Measurements from ENCODE around the gene COL6A3.
A peak's percentile ranks its signal among the peaks of the same experiment; 100 is the strongest.
"Not testable (repeated sequence)": the region's sequence is repeated elsewhere in the genome, so short reads cannot be mapped to it uniquely, and the experiment has no call there.

Gene COL6A3

DNA sequence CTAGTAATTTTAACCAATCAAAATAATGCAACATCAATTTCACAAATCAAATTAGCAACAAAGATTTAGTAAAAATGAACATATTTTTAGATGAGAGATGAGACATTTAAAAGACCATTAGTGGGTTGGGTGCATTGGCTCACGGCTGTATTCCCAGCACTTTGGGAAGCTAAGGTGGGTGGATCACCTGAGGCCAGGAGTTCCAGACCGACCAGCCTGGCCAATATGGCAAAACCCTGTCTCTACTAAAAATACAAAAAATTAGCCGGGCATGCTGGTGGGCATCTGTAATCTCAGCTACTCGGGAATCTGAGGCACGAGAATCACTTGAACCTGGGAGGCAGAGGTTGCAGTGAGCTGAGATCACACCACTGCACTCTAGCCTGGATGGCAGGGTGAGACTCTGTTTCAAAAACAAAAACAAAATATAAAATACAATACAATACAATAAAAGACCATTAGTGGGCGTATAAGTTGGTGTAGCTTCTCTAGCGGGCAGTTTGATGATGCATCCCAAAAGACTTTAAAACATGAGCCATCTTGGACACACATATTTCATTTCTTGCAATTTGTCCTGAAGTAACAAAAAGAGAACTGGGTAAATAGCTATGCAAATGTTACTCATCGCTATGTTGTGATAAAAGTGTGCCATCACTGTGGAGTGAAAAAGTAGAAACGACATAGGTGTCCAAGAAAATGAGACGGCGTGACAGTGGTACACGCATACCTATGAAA lies 101.8 kb downstream of the COL6A3 start:
- H3K4me3 ChIP-seq (ENCODE audit: low read length in 2 of 2), result no peak overlapping the region
- H3K9me3 ChIP-seq (ENCODE audit: control insufficient read depth in 2 of 2, low read length in 2 of 2), result no peaks in the 10 kb centered on the region
- H3K36me3 ChIP-seq (ENCODE audit: control insufficient read depth in 2 of 2, insufficient read depth in 2 of 2, low read length in 2 of 2), result no peaks in the 10 kb centered on the region
- no peak overlapping the region for H3K27ac ChIP-seq (ENCODE audit: low read depth in 2 of 2, low read length in 2 of 2)
- H3K4me1 ChIP-seq (ENCODE audit: control insufficient read depth in 2 of 2, insufficient read depth in 2 of 2, low read length in 2 of 2), result peaks cover 0 to 2% of the 10 kb centered on the region in 2 donors
- H3K27me3 ChIP-seq (ENCODE audit: control insufficient read depth in 2 of 2, insufficient read depth in 2 of 2, low read length in 2 of 2), result no peaks in the 10 kb centered on the region
- H3K9ac ChIP-seq (ENCODE audit: low read depth in 1 of 2, low read length in 2 of 2), result no peak overlapping the region

DNA sequence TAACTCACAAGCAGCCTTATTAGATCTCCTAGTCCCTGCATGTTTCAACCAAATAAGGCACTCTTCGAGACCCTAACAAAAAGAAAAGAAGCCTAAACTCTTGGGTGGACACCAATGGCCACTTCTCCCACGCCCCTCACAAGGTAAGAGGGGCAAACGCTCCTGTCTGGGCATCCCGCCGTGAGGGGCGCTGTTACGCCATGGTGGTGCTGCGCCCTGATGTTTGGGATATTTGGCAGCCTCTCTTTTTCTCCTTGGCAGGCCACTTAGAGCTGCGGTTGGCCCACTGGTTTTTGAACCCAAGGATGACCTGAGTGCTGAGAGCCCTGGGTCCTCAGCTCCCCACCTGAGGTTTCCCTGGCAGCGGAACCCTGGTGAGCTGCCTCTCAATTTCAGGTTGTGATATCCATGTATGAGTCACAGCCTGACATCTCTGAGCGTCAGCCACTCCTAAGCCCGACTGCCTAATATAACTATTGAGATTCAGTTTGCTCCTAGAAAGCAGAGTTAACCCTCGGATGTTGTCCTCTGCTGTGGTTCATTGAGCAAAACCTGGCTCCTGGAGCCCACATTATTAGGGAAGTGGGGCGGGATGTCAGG lies 103.3 kb downstream of the COL6A3 start:
- Histone ChIP-seq H3K4me3 (ENCODE audit: low read length in 2 of 2) (no peak overlapping the region), H3K9ac (ENCODE audit: low read depth in 1 of 2, low read length in 2 of 2) (peak overlapping the region in 1 of 2 donors; percentile 4), H3K4me1 (ENCODE audit: control insufficient read depth in 2 of 2, insufficient read depth in 2 of 2, low read length in 2 of 2) (peaks cover 0 to 2% of the 10 kb centered on the region in 2 donors)

DNA sequence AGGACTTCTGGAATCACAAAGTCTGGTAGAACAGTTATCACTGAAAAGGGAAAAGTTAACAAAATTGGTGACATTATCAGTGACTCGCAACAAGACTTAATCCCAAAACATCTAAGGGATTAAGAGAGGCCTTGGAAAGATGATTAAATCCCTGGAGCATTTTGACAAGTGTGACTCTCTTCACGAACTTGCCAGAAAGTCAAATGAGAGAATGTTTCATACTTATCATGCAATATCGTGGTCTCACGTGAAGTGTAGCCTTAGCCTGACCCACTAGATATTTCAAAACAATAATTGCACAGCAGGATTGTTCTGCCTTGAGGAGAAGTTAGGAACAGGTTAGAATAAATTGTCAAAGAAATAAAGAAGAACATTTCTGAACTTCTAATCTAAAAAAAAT lies 104.5 kb downstream of the COL6A3 start:
- H3K27me3 ChIP-seq (ENCODE audit: control insufficient read depth in 2 of 2, insufficient read depth in 2 of 2, low read length in 2 of 2), result no peaks in the 10 kb centered on the region
- H3K27ac ChIP-seq (ENCODE audit: low read depth in 2 of 2, low read length in 2 of 2), result peak overlapping the region in 1 of 2 donors; percentile 48
- H3K36me3 ChIP-seq (ENCODE audit: control insufficient read depth in 2 of 2, insufficient read depth in 2 of 2, low read length in 2 of 2), result no peaks in the 10 kb centered on the region
- no peaks in the 10 kb centered on the region for H3K9me3 ChIP-seq (ENCODE audit: control insufficient read depth in 2 of 2, low read length in 2 of 2)
- H3K4me3 ChIP-seq (ENCODE audit: low read length in 2 of 2), result no peak overlapping the region
- H3K9ac ChIP-seq (ENCODE audit: low read depth in 1 of 2, low read length in 2 of 2), result no peak overlapping the region
- no peaks in the 10 kb centered on the region for H3K4me1 ChIP-seq (ENCODE audit: control insufficient read depth in 2 of 2, insufficient read depth in 2 of 2, low read length in 2 of 2)

More for the DNA sequence above, 103.3 kb downstream of the COL6A3 start:
- H3K27ac ChIP-seq (ENCODE audit: low read depth in 2 of 2, low read length in 2 of 2), result peak overlapping the region; percentile 56 to 67
- H3K27me3 ChIP-seq (ENCODE audit: control insufficient read depth in 2 of 2, insufficient read depth in 2 of 2, low read length in 2 of 2), result no peaks in the 10 kb centered on the region
- H3K9me3 ChIP-seq (ENCODE audit: control insufficient read depth in 2 of 2, low read length in 2 of 2), result no peaks in the 10 kb centered on the region
- no peaks in the 10 kb centered on the region for H3K36me3 ChIP-seq (ENCODE audit: control insufficient read depth in 2 of 2, insufficient read depth in 2 of 2, low read length in 2 of 2)

DNA sequence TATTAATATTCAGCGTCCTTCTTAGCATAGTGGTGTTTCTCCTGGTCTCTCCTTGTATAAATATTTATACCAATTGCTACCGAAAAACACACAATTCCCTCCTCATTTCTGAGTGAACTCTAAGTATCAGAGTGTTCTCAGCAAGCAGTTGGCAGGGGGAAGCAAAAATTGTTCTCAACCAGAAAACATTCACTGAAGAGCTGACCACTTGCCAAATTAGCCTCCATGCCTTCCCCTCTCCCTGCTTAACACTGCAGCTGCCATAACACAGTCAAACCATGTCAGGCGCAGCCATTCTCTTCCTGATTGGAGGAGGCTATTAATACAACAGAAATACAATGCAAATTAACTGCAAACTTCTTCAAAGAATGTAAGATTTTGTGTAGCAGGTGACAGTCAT lies 105.0 kb downstream of the COL6A3 start:
- no peaks in the 10 kb centered on the region for H3K36me3 ChIP-seq (ENCODE audit: control insufficient read depth in 2 of 2, insufficient read depth in 2 of 2, low read length in 2 of 2)
- no peak overlapping the region for H3K4me3 ChIP-seq (ENCODE audit: low read length in 2 of 2)
- no peak overlapping the region for H3K9ac ChIP-seq (ENCODE audit: low read depth in 1 of 2, low read length in 2 of 2)
- no peaks in the 10 kb centered on the region for H3K9me3 ChIP-seq (ENCODE audit: control insufficient read depth in 2 of 2, low read length in 2 of 2)
- H3K4me1 ChIP-seq (ENCODE audit: control insufficient read depth in 2 of 2, insufficient read depth in 2 of 2, low read length in 2 of 2), result no peaks in the 10 kb centered on the region
- H3K27ac ChIP-seq (ENCODE audit: low read depth in 2 of 2, low read length in 2 of 2), result peak overlapping the region in 1 of 2 donors; percentile 57
- H3K27me3 ChIP-seq (ENCODE audit: control insufficient read depth in 2 of 2, insufficient read depth in 2 of 2, low read length in 2 of 2), result no peaks in the 10 kb centered on the region

DNA sequence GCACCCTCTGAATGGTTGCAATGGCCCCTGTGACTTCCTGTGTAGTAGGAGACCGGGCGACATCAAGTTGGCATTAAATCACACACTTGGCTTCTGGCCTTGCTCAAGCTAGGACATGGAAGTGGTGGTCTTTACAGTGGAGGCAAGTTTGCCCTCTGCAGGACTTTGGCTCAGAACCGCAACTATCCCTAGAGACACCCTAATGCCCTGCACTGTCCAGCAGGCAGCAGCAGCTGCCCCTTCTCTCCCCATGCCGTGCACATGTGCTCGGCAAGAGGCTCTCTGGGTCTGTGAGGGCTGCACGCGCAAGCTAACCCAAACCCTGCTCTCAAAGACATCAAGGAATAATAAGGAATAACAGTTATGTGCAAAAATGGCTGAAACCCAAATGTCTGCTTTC lies 106.5 kb downstream of the COL6A3 start:
- Histone ChIP-seq H3K27me3 (ENCODE audit: control insufficient read depth in 2 of 2, insufficient read depth in 2 of 2, low read length in 2 of 2) (no peaks in the 10 kb centered on the region), H3K27ac (ENCODE audit: low read depth in 2 of 2, low read length in 2 of 2) (no peak overlapping the region), H3K4me1 (ENCODE audit: control insufficient read depth in 2 of 2, insufficient read depth in 2 of 2, low read length in 2 of 2) (no peaks in the 10 kb centered on the region), H3K36me3 (ENCODE audit: control insufficient read depth in 2 of 2, insufficient read depth in 2 of 2, low read length in 2 of 2) (no peaks in the 10 kb centered on the region), H3K9ac (ENCODE audit: low read depth in 1 of 2, low read length in 2 of 2) (no peak overlapping the region), H3K4me3 (ENCODE audit: low read length in 2 of 2) (no peak overlapping the region), H3K9me3 (ENCODE audit: control insufficient read depth in 2 of 2, low read length in 2 of 2) (no peaks in the 10 kb centered on the region)

DNA sequence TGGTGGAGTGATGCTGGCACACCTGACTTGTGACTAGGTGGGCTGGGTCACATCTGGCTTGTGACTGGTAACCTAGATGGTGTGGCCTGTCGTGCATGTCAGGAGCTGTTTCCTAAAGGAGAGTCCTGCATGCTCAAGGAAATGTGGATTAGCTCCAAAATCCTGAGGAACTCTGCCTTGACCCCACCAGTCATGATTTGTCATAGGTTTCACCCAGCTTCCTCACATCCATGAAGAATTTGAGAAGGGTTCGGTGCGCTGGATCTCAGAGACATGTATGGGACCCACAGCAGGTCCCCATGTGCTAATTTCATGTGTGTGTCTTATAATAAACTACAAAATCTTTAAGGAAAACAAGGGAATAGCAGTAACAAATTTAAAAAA lies 107.2 kb downstream of the COL6A3 start:
- H3K27me3 ChIP-seq (ENCODE audit: control insufficient read depth in 2 of 2, insufficient read depth in 2 of 2, low read length in 2 of 2), result no peaks in the 10 kb centered on the region
- H3K9ac ChIP-seq (ENCODE audit: low read depth in 1 of 2, low read length in 2 of 2), result no peak overlapping the region
- H3K9me3 ChIP-seq (ENCODE audit: control insufficient read depth in 2 of 2, low read length in 2 of 2), result no peaks in the 10 kb centered on the region
- no peaks in the 10 kb centered on the region for H3K36me3 ChIP-seq (ENCODE audit: control insufficient read depth in 2 of 2, insufficient read depth in 2 of 2, low read length in 2 of 2)
- no peak overlapping the region for H3K4me3 ChIP-seq (ENCODE audit: low read length in 2 of 2)
- H3K4me1 ChIP-seq (ENCODE audit: control insufficient read depth in 2 of 2, insufficient read depth in 2 of 2, low read length in 2 of 2), result no peaks in the 10 kb centered on the region
- no peak overlapping the region for H3K27ac ChIP-seq (ENCODE audit: low read depth in 2 of 2, low read length in 2 of 2)

DNA sequence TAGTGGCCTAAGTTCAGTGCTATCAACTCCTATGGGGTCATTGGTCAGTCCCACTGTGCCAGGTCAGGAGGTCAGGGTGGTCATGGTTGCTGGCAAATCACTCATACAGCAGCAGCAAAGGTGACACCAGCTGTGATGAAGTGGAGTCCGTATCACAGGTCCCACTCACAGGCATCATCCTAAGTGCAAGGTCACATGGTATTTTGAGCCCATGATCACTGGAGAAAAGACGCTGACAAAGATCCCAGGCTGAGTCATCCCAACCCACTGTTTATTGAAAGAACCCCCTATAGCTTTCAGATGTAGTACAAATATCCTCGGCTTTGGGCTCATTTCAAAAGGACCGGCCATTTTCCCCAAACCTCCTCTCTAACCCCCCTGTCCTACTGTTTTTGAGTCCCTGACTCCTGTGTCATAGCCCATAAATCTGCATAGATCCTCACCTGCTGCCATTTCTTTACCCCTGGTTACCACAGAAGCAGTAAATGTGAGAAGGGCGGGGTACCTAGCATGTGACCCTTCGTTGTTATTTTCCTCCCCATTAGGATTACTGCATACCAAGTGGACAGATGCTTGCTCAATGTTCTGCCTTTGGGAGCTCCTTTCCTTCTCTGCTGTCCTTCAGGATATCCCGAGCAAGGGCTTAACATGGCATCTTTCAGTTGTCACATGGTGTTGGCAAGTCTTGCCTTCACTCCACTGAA lies 107.7 kb downstream of the COL6A3 start:
- Histone ChIP-seq H3K4me1 (ENCODE audit: control insufficient read depth in 2 of 2, insufficient read depth in 2 of 2, low read length in 2 of 2) (no peaks in the 10 kb centered on the region), H3K9ac (ENCODE audit: low read depth in 1 of 2, low read length in 2 of 2) (no peak overlapping the region), H3K36me3 (ENCODE audit: control insufficient read depth in 2 of 2, insufficient read depth in 2 of 2, low read length in 2 of 2) (no peaks in the 10 kb centered on the region), H3K4me3 (ENCODE audit: low read length in 2 of 2) (no peak overlapping the region), H3K9me3 (ENCODE audit: control insufficient read depth in 2 of 2, low read length in 2 of 2) (no peaks in the 10 kb centered on the region), H3K27me3 (ENCODE audit: control insufficient read depth in 2 of 2, insufficient read depth in 2 of 2, low read length in 2 of 2) (no peaks in the 10 kb centered on the region), H3K27ac (ENCODE audit: low read depth in 2 of 2, low read length in 2 of 2) (no peak overlapping the region)

DNA sequence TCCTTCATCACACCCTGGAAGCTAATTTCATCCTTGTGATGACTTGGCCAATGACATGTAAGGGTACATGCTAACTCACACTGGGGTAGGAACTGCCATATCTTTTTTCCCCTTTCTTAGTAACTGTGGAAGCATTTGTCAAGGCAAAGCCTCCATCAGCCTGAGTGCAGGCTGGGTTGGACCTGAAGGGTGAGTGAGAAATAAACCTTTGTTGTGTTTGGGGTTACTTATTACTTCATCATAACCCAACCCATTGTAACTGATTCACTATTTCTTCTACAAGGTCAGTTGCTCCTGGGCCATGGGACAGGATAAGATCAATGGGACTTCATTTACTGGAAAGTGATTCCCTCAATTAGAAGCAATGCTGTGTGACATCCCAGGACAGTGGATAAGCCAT lies 108.4 kb downstream of the COL6A3 start:
- Histone ChIP-seq H3K27me3 (ENCODE audit: control insufficient read depth in 2 of 2, insufficient read depth in 2 of 2, low read length in 2 of 2) (no peaks in the 10 kb centered on the region), H3K4me3 (ENCODE audit: low read length in 2 of 2) (no peak overlapping the region), H3K9ac (ENCODE audit: low read depth in 1 of 2, low read length in 2 of 2) (no peak overlapping the region), H3K27ac (ENCODE audit: low read depth in 2 of 2, low read length in 2 of 2) (no peak overlapping the region), H3K9me3 (ENCODE audit: control insufficient read depth in 2 of 2, low read length in 2 of 2) (no peaks in the 10 kb centered on the region), H3K36me3 (ENCODE audit: control insufficient read depth in 2 of 2, insufficient read depth in 2 of 2, low read length in 2 of 2) (no peaks in the 10 kb centered on the region), H3K4me1 (ENCODE audit: control insufficient read depth in 2 of 2, insufficient read depth in 2 of 2, low read length in 2 of 2) (no peaks in the 10 kb centered on the region)

DNA sequence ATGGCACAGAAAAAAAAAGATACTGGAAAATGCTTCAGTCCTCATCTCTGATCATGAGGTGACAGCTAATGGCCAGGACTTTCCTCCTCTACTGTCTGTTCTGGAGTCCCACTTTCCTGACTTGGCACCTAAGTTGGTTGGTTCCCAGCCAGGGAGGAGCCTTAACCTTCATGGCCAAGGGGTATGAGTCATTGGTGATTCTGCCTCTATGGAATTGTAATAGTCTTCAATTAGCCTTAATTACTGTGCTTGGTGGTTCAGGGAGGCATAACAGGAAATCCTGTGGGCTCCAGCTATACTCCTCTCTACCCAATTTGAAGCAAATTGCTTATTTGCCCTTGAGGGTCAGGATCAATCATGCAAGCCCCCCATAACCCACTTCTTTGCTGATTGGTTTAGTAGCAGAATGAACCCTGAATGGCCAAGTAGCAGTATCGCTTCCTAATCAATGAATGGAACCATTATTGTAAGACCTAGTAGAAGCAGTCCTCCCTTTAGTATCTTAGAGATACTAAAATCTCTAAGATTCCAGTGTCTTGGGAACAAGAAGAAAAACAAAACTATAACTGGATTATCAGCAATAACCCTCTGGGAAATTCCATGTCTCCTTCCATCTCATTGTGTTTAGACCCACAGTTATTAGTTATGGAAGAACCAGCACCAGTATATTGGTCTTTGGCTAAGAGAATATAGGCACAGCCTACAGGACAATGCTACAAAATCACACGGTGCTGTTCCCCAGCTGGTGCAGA lies 109.0 kb downstream of the COL6A3 start:
- H3K36me3 ChIP-seq (ENCODE audit: control insufficient read depth in 2 of 2, insufficient read depth in 2 of 2, low read length in 2 of 2), result no peaks in the 10 kb centered on the region
- no peaks in the 10 kb centered on the region for H3K27me3 ChIP-seq (ENCODE audit: control insufficient read depth in 2 of 2, insufficient read depth in 2 of 2, low read length in 2 of 2)
- H3K9ac ChIP-seq (ENCODE audit: low read depth in 1 of 2, low read length in 2 of 2), result no peak overlapping the region
- no peaks in the 10 kb centered on the region for H3K4me1 ChIP-seq (ENCODE audit: control insufficient read depth in 2 of 2, insufficient read depth in 2 of 2, low read length in 2 of 2)
- H3K9me3 ChIP-seq (ENCODE audit: control insufficient read depth in 2 of 2, low read length in 2 of 2), result no peaks in the 10 kb centered on the region
- no peak overlapping the region for H3K4me3 ChIP-seq (ENCODE audit: low read length in 2 of 2)
- no peak overlapping the region for H3K27ac ChIP-seq (ENCODE audit: low read depth in 2 of 2, low read length in 2 of 2)

DNA sequence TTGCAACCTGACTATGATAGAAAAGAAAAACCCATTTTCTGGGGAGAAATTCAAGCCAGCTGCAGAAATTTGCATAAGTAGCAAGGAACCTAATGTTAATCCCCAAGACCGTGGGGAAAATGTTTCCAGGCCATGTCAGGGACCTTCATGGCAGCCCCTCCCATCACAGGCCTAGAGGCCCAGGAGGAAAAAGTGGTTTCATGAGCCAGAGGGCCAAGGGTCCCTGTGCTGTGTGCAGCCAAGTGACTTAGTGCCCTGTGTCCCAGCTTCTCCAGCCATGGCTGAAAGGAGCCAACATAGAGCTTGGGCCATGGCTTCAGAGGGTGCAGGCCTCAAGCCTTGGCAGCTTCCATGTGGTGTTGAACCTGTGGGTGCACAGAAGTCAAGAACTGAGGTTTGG lies 110.7 kb downstream of the COL6A3 start:
- not testable (repeated sequence) for H3K4me3 ChIP-seq (ENCODE audit: low read length in 2 of 2); H3K27me3 ChIP-seq (ENCODE audit: control insufficient read depth in 2 of 2, insufficient read depth in 2 of 2, low read length in 2 of 2); H3K4me1 ChIP-seq (ENCODE audit: control insufficient read depth in 2 of 2, insufficient read depth in 2 of 2, low read length in 2 of 2); H3K9me3 ChIP-seq (ENCODE audit: control insufficient read depth in 2 of 2, low read length in 2 of 2); H3K27ac ChIP-seq (ENCODE audit: low read depth in 2 of 2, low read length in 2 of 2); H3K36me3 ChIP-seq (ENCODE audit: control insufficient read depth in 2 of 2, insufficient read depth in 2 of 2, low read length in 2 of 2); H3K9ac ChIP-seq (ENCODE audit: low read depth in 1 of 2, low read length in 2 of 2)

Measured in mucosa of rectum (tissue), 2 donors.